K562 (cell line): ENCODE data around the gene CELF4. TPM values are rescaled to one million over a fixed set of nuclear protein-coding genes. Genes with fewer than 3 reads are reported as not detected.

Experiments
- DEAF1 ChIP-seq: fragments of 450-650 bp; formaldehyde crosslinking; IDR thresholded peaks from 2 replicates; pipeline ENCODE4 v1.4.0; 2020; ENCODE audit warnings: mild to moderate bottlenecking, moderate library complexity
- E2F3 ChIP-seq: fragments of 250-450 bp; sonication (Bioruptor Pico); IDR thresholded peaks from 2 replicates; pipeline ENCODE4 v1.4.0; 2020; ENCODE audit warnings: mild to moderate bottlenecking
- FIP1L1 ChIP-seq: fragments of 200-400 bp; formaldehyde crosslinking; IDR thresholded peaks from 2 replicates; pipeline ENCODE4 v1.6.1; 2018; ENCODE audit warnings: mild to moderate bottlenecking, low read depth, low read length; ENCODE audit not compliant: poor library complexity, severe bottlenecking
- HIVEP1 ChIP-seq: fragments of 250-450 bp; sonication (Bioruptor Pico); IDR thresholded peaks from 2 replicates; pipeline ENCODE4 v1.4.0; 2020; ENCODE audit warnings: mild to moderate bottlenecking
- MEIS2 ChIP-seq: fragments of 450-650 bp; IDR thresholded peaks from 2 replicates; pipeline ENCODE4 v1.6.1; 2014; ENCODE audit warnings: mild to moderate bottlenecking; ENCODE audit not compliant: partially characterized antibody
- NELFE ChIP-seq: IDR thresholded peaks from 2 replicates; pipeline ENCODE4 v1.6.1; 2011; ENCODE audit warnings: mild to moderate bottlenecking; ENCODE audit not compliant: insufficient read depth, insufficient read length
- RBBP5 ChIP-seq: fragments of 200-600 bp; sonication (generic); IDR thresholded peaks from 2 replicates; pipeline ENCODE4 v1.6.1; 2012; ENCODE audit warnings: borderline replicate concordance, mild to moderate bottlenecking, low read length, control low read depth, inconsistent platforms; ENCODE audit not compliant: insufficient read depth, poor library complexity, severe bottlenecking
- ZBTB26 ChIP-seq: fragments of 450-650 bp; formaldehyde crosslinking; IDR thresholded peaks from 2 replicates; pipeline ENCODE4 v1.4.0; 2022; ENCODE audit warnings: missing genetic modification characterization
- ZKSCAN1 ChIP-seq: fragments of 150-350 bp; IDR thresholded peaks from 2 replicates; pipeline ENCODE4 v1.6.1; 2016; ENCODE audit warnings: low read depth, low read length
- ZNF584 ChIP-seq: fragments of 200-800 bp; sonication (Bioruptor generic); IDR thresholded peaks from 2 replicates; pipeline ENCODE4 v1.6.1; 2016; ENCODE audit warnings: low read depth, mild to moderate bottlenecking, missing genetic modification characterization, missing compliant biosample characterization
- polyA plus RNA-seq, 8 experiments: library from polyadenylated mRNA; depleted of rRNA in 4 of 8; stranded (reverse) in 5 of 8; unstranded in 3 of 8; fragments of >200 nt; fragmentation: Nextera tagmentation in 2 of 8; fragmentation: Illumina TruSeq in 1 of 8; extraction: Ambion mirVana in 2 of 8; extraction: Trizol in 1 of 8; gene quantifications; 2 replicates each; pipeline versions ENCODE4 v1.2.1 to v1.2.3, GENCODE V29; 2011 to 2014; ENCODE audit warnings: inconsistent platforms in 1 of 8, missing spikeins in 1 of 8
- total RNA-seq, 7 experiments: library from RNA; depleted of rRNA in 6 of 7; stranded (reverse); fragments of >200 nt in 6 of 7; fragmentation: Illumina TruSeq in 2 of 7; extraction: Trizol in 2 of 7; gene quantifications; 2 replicates each; pipeline versions ENCODE4 v1.2.1 to v1.2.3, GENCODE V29; 2011 to 2021; ENCODE audit warnings: low replicate concordance in 1 of 7
- TF ChIP-seq, protein P1 (sequence below): fragments of 250-450 bp; sonication (Bioruptor Pico); IDR thresholded peaks from 2 replicates; pipeline ENCODE4 v1.8.0; 2021; ENCODE audit warnings: borderline replicate concordance, mild to moderate bottlenecking, moderate library complexity; ENCODE audit not compliant: poor library complexity, severe bottlenecking

The CELF4 gene
- total and polyA plus RNA-seq, 9 of the 15 experiments (the other 6 are each of a cell fraction or from before 2014, with no cell fraction given): 0.04 to 0.24 (median 0.07) TPM; not detected in 3

DNA sequence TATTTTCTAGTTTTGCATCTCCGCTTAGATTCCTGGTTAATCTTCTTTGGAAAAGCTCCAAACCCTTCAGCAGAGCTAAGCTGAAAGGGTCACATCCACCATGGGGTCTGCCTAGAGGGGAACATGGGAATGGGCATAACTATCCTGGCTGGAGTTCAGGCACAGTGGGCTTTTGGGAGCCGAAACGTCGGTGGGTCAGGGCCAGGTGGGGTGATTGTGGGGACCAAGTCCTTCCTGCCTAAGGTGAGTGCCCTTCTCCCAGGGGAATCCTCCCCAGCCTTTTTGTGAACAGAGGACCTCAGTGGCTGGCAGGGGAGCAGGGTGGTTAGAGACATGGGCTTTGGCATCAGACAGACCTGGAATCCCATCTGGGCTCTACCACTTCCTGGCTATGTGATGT lies 60.3 kb downstream of the CELF4 start (continued):
- TF ChIP-seq, protein P1, sequence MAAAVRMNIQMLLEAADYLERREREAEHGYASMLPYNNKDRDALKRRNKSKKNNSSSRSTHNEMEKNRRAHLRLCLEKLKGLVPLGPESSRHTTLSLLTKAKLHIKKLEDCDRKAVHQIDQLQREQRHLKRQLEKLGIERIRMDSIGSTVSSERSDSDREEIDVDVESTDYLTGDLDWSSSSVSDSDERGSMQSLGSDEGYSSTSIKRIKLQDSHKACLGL (CRISPR knock-in tag): no peak
- TF ChIP-seq MEIS2: no peak
- TF ChIP-seq ZKSCAN1: no peak
- TF ChIP-seq DEAF1 (CRISPR knock-in tag): no peak
- no peak for TF ChIP-seq ZNF584 (CRISPR knock-in tag)
- TF ChIP-seq HIVEP1 (CRISPR knock-in tag): no peak
- no peak for TF ChIP-seq ZBTB26 (CRISPR knock-in tag)
- TF ChIP-seq E2F3 (CRISPR knock-in tag): no peak
- TF ChIP-seq FIP1L1: no peak
- no peak for TF ChIP-seq NELFE
- TF ChIP-seq RBBP5: no peak
- TF ChIP-seq, all 486 proteins: peak for 0
